Neural cell (in vitro differentiated cells): Measurements from ENCODE around the gene FMO2. TPM values are rescaled to one million over a fixed set of nuclear protein-coding genes. Genes with fewer than 3 reads are reported as not detected.

Experiments
- H2AFZ ChIP-seq: fragments of 200-600, 300-800 bp; sonication (generic), shearing (Covaris generic); 2 replicates; pipeline ENCODE4 v1.6.0; 2014; ENCODE audit warnings: low read depth, mild to moderate bottlenecking, antibody characterized with exemption, low read length, moderate library complexity
- H3F3A ChIP-seq: fragments of 200-600 bp; shearing (Covaris generic); 2 replicates; pipeline ENCODE4 v1.6.1; 2016; ENCODE audit warnings: mild to moderate bottlenecking, moderate library complexity, mixed read lengths, antibody characterized with exemption, low read length; ENCODE audit not compliant: insufficient read depth, poor library complexity, severe bottlenecking
- H3K27ac ChIP-seq: fragments of 200-600, 300-800 bp; sonication (generic), shearing (Covaris generic); 2 replicates; pipeline ENCODE4 v1.5.1; 2014; ENCODE audit warnings: mild to moderate bottlenecking, low read length, moderate library complexity
- H3K27me3 ChIP-seq: fragments of 300-800, 200-600 bp; sonication (generic), shearing (Covaris generic); 2 replicates; pipeline ENCODE4 v1.6.0; 2014; ENCODE audit warnings: mild to moderate bottlenecking, low read depth, low read length, moderate library complexity; ENCODE audit not compliant: insufficient read depth
- H3K36me3 ChIP-seq: fragments of 300-800, 200-600 bp; sonication (generic), shearing (Covaris generic); 2 replicates; pipeline ENCODE4 v1.5.1; 2014; ENCODE audit warnings: mild to moderate bottlenecking, antibody characterized with exemption, low read length, moderate library complexity; ENCODE audit not compliant: insufficient read depth
- H3K4me2 ChIP-seq: fragments of 300-800, 200-600 bp; sonication (generic), shearing (Covaris generic); 2 replicates; pipeline ENCODE4 v1.6.0; 2014; ENCODE audit warnings: mild to moderate bottlenecking, low read length
- H3K4me3 ChIP-seq: fragments of 300-800, 200-600 bp; sonication (generic), shearing (Covaris generic); 2 replicates; pipeline ENCODE4 v1.5.1; 2014; ENCODE audit warnings: mild to moderate bottlenecking, low read length, moderate library complexity
- H3K79me2 ChIP-seq: fragments of 200-600 bp; shearing (Covaris generic); replicated peaks from 2 replicates; pipeline ENCODE4 v1.6.0; 2014; ENCODE audit warnings: mild to moderate bottlenecking, low read length, moderate library complexity; ENCODE audit not compliant: insufficient read depth
- H3K9ac ChIP-seq: fragments of 300-800, 200-600 bp; sonication (generic), shearing (Covaris generic); 2 replicates; pipeline ENCODE4 v1.6.1; 2016; ENCODE audit warnings: mild to moderate bottlenecking, low read length, mixed read lengths
- H3K9me2 ChIP-seq: fragments of 200-600 bp; shearing (Covaris generic); 2 replicates; pipeline ENCODE4 v1.6.1; 2016; ENCODE audit warnings: mild to moderate bottlenecking, low read length, mixed read lengths; ENCODE audit not compliant: insufficient read depth
- H3K9me3 ChIP-seq: fragments of 200-600, 300-800 bp; sonication (generic), shearing (Covaris generic); 2 replicates; pipeline ENCODE4 v1.6.1; 2016; ENCODE audit warnings: mild to moderate bottlenecking, mixed run types, low read length, moderate library complexity, mixed read lengths
- H4K20me1 ChIP-seq: fragments of 200-600 bp; shearing (Covaris generic); 2 replicates; pipeline ENCODE4 v1.6.1; 2016; ENCODE audit warnings: mild to moderate bottlenecking, mixed run types; ENCODE audit not compliant: insufficient read depth
- CTCF ChIP-seq: fragments of 450-650 bp; IDR thresholded peaks from 2 replicates; pipeline ENCODE4 v1.5.1; 2014; ENCODE audit warnings: antibody characterized with exemption, mild to moderate bottlenecking, moderate library complexity; ENCODE audit not compliant: poor library complexity, severe bottlenecking
- EP300 ChIP-seq: fragments of 450-650 bp; conservative IDR thresholded peaks from 2 replicates; pipeline ENCODE4 v1.6.1; 2014; ENCODE audit warnings: antibody characterized with exemption, mild to moderate bottlenecking, moderate library complexity; ENCODE audit not compliant: poor library complexity, severe bottlenecking
- EZH2 ChIP-seq: fragments of 200-600, 300-800 bp; shearing (Covaris generic), sonication (generic); IDR thresholded peaks from 2 replicates; pipeline ENCODE4 v1.6.1; 2014; ENCODE audit warnings: antibody characterized with exemption, low read length, borderline replicate concordance, mild to moderate bottlenecking; ENCODE audit not compliant: insufficient read depth, poor library complexity, severe bottlenecking
- MXI1 ChIP-seq: fragments of 450-650 bp; conservative IDR thresholded peaks from 2 replicates; pipeline ENCODE4 v1.6.1; 2014; ENCODE audit warnings: antibody characterized with exemption, mild to moderate bottlenecking; ENCODE audit not compliant: poor library complexity, severe bottlenecking
- POLR2AphosphoS5 ChIP-seq: IDR thresholded peaks from 2 replicates; pipeline ENCODE4 v1.6.1; 2012
- RAD21 ChIP-seq: fragments of 450-650 bp; conservative IDR thresholded peaks from 2 replicates; pipeline ENCODE4 v1.6.1; 2014; ENCODE audit warnings: antibody characterized with exemption, mild to moderate bottlenecking, moderate library complexity
- REST ChIP-seq: IDR thresholded peaks from 2 replicates; pipeline ENCODE4 v1.6.1; 2012; ENCODE audit warnings: borderline replicate concordance
- SMC3 ChIP-seq: fragments of 450-650 bp; conservative IDR thresholded peaks from 2 replicates; pipeline ENCODE4 v1.6.1; 2014; ENCODE audit warnings: antibody characterized with exemption, mild to moderate bottlenecking, moderate library complexity; ENCODE audit not compliant: poor library complexity
- TAF1 ChIP-seq: IDR thresholded peaks from 2 replicates; pipeline ENCODE4 v1.6.1; 2012; ENCODE audit warnings: low read depth
- polyA plus RNA-seq: library from polyadenylated mRNA; depleted of rRNA; stranded (reverse); fragments of >200 nt; gene quantifications from 2 replicates; pipeline ENCODE4 v1.2.3, GENCODE V29; 2014

The FMO2 gene
- polyA plus RNA-seq, 1 donor from 2014 or later, result not detected

GRCh38 chr1:171150156-171150555 lies 34.9 kb upstream of the FMO2 start:
- Histone ChIP-seq H3K4me3 (no peak overlapping the region), H4K20me1 (no peaks in the 10 kb centered on the region), H3K27me3 (no peaks in the 10 kb centered on the region), H3K27ac (no peak overlapping the region), H2AFZ (no peak overlapping the region), H3K4me2 (no peak overlapping the region), H3F3A (no peaks in the 10 kb centered on the region), H3K36me3 (no peaks in the 10 kb centered on the region), H3K79me2 (no peaks in the 10 kb centered on the region), H3K9me3 (no peaks in the 10 kb centered on the region), H3K9me2 (no peaks in the 10 kb centered on the region), H3K9ac (no peak overlapping the region)
- TF ChIP-seq TAF1 (no peak), EP300 (no peak), EZH2 (no peak), POLR2AphosphoS5 (no peak), SMC3 (no peak), MXI1 (no peak), RAD21 (no peak), CTCF (no peak), REST (no peak)

GRCh38 chr1:171152549-171152948 lies 32.6 kb upstream of the FMO2 start:
- H3K9me2 ChIP-seq, result no peaks in the 10 kb centered on the region
- TF ChIP-seq CTCF, result no peak
- no peak for TF ChIP-seq TAF1
- no peak for TF ChIP-seq RAD21
- no peak for TF ChIP-seq EP300
- TF ChIP-seq REST, result no peak
- no peak for TF ChIP-seq SMC3
- no peak for TF ChIP-seq MXI1
- no peak for TF ChIP-seq EZH2
- TF ChIP-seq POLR2AphosphoS5, result no peak
- no peak overlapping the region for H3K27ac ChIP-seq
- no peak overlapping the region for H3K4me2 ChIP-seq
- no peaks in the 10 kb centered on the region for H4K20me1 ChIP-seq
- no peaks in the 10 kb centered on the region for H3F3A ChIP-seq
- no peak overlapping the region for H3K9ac ChIP-seq
- H3K36me3 ChIP-seq, result no peaks in the 10 kb centered on the region
- no peaks in the 10 kb centered on the region for H3K9me3 ChIP-seq
- H3K27me3 ChIP-seq, result no peaks in the 10 kb centered on the region
- no peak overlapping the region for H3K4me3 ChIP-seq
- H3K79me2 ChIP-seq, result no peaks in the 10 kb centered on the region
- H2AFZ ChIP-seq, result no peak overlapping the region
